HG03457 (cell line): ENCODE measurements around the gene CTTN.
"Not testable (repeated sequence)": the region's sequence is repeated elsewhere in the genome, so short reads cannot be mapped to it uniquely, and the experiment has no call there.

ENCODE experiments used
- ATAC-seq: cut with Tn5 transposase; IDR thresholded peaks from one replicate; pipeline ENCODE4 v1.9.1; 2021; ENCODE audit warnings: moderate number of reproducible peaks; ENCODE audit not compliant: unreplicated experiment

The CTTN gene

DNA sequence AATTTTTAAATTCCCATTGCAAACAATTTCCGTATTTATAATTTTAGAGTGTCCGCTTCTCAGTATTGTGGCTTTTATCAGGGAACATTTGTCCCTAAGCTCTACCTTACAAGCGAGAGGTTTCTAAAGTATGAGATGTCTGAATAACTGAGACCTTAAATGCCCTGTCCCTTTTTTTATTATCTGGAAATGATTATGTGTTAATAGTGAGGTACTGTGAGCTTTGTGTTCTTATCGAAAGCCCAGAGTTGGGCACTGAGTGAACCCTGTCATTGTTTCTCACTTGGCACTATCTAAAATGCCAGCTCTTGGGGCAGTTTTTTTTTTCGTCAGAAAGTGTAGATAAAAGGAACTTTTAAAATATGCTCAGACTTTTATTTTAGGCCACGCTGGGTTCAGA, 9.5 kb downstream of the CTTN start:
- no peak for ATAC-seq

- ATAC-seq: not testable (repeated sequence)
Measured at GRCh38 chr11:70408326-70408725, 10.0 kb downstream of the CTTN start.

- ATAC-seq: no peak
Measured at GRCh38 chr11:70409437-70409836, 11.1 kb downstream of the CTTN start.

DNA sequence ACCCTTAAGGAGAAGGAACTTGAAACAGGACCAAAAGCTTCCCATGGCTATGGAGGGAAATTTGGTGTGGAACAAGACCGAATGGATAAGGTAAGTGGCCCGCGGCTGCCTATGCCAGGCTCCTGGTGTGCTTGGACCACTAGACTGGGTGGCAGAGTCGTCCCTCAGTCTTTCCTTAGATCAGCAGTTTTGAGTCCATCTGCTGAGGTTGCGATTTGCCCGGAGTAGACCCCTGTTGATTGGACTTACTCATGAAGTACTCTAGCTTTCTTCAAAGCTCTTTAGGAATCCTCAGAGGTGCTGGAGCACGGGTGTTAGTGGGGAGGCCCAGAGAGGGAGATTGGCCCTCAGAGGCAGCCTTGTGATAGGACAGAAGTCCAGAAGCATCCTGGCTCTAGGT, 11.5 kb downstream of the CTTN start:
- ATAC-seq: no peak

DNA sequence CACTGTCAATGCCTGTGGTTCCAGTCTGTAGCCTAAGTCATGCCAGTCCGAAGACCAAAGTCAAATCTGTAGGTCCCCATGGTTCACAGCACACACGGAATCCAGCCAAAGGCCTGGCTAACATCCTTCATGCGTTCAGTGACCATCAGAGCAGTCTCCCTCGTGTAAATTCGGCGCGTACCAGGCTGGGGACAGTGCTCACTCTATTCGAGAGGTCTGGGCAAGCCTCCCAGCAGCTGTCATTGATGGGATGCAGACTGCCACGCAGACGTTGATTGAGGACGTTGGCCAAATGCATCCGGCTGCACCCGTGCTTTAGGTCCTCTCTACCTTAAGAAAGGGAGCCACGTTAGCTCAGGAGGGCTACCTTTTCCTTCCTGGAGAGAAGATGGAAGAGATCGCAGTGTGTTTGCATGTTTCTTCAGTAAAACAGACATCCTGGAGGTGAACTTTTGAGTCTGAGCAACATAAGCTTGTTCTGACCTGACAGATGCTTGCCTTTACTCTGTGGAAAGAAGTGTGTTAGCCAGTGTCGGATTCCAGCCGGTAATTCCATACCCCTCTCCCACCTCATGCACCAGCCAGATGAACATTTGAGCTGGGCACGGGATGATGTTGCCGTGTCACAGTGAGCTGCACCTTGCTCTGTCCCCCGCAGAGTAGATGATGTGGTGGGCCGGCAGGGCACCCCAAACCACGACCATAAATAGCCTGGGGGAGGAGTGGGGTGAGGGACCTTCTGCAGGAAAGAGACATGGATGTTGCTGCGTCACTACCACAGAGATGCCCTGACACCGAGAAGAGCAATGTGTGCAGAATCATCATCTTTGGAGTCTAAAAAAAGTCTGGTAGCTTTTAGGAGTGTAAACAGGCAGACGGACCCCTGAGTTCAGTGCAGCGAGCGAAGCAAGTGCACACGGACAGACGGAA, 12.2 kb downstream of the CTTN start:
- no peak for ATAC-seq

DNA sequence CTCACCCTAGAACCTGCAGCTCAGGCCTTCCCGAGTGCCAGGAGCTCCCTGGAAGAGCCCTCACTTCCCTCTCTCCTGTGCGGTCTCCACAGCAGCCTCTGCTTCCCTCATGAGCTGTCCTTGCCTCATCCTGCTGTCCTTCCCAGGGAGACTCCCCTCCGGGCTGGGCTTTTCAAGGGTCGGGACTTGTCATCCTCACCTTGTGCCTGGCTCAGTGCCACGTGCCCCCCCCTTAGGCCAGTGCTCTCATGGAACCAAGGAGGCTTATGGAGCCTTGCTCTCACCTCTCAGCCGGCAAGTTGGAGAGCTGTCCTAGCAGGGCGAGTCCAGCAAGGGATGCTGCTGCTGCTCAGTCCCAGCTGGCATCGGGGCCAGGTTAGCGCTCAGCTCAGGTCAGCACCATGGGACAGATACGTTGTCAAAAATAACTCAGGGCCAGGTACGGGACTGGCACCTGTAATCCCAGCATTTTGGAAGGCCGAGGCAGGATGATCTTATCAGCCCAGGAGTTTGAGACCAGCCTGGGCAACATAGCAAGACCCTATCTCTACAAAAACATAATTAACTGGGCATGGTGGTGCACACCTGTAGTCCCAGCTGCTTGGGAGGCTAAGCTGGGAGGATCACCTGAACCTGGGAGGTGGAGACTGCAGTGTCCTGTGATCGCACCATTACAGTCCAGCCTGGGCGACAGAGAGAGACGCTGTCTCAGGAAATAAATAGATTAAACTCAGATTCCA, 13.6 kb downstream of the CTTN start:
- ATAC-seq: no peak

- no peak for ATAC-seq
Measured at GRCh38 chr11:70413151-70413550, 14.8 kb downstream of the CTTN start.

GRCh38 chr11:70414341-70415100, 16.2 kb downstream of the CTTN start:
- no peak for ATAC-seq

DNA sequence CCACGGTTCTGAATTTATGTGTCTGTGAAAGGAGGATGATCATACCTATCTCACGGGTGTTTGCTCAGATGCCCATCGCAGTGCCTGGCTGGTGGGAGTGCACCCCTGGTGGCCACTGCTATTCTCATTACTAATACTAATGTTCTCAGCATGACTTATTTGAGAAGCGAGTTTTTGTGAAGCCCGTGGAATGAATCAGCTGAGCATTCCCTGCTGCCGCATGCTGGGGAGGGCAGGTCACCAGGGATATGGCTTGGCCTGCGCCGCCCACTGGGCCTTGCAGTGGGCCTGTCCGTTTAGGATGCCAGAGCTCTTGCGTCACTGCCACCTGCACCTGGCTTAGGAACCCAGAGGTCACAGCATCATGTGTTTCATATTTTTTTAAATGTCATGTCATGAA, 16.9 kb downstream of the CTTN start:
- ATAC-seq: no peak

DNA sequence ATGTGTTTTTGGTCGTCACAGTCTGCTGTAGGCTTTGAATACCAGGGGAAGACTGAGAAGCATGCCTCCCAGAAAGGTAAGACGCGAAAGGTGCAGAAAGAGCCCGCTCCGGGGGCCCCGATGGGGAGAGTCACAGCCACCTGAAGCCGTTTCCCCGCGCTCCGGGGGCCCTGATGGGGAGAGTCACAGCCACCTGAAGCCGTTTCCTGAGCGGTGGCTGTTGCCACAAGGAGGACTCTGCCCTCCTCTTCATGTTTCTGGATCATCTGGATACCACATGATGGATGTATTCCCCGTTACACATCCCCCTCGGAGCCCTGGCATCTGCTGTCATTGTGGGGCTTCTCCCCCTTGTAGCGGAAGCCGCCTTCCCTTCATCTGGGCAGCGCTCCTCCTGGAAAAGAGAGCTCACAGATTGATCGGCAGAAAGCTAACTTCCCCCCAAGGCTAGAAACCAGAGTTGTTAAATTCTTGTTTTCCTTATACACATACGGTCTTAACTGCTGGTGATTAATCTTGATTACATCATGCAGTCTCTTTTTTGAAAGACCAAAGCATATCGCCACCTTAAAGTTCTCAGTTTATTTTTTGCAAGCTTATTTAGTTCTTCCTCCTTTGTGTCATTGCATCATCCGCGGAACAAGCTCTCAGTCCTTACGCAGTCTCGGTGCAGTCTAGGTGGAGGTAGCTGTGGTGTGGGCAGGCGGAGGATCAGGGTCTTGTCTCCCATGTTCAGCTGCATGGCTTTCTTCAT, 17.5 kb downstream of the CTTN start:
- ATAC-seq: no peak

DNA sequence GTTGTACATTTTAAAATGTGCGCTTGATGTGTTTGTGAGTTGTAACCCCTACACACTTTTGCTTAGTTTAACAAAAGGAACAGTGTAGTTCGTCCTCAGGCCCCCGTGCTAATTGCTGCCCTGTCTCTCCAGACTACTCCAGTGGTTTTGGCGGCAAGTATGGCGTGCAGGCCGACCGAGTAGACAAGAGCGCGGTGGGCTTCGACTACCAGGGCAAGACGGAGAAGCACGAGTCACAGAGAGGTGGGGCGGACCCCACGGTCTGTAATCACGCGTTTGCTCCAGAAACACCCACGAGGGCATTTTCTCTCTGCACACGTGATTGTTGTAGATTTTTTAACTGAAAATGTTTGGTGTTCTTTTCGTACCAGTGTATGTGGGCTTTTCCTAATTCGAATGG, 18.6 kb downstream of the CTTN start:
- no peak for ATAC-seq

- ATAC-seq: no peak
Measured at GRCh38 chr11:70418130-70418529, 19.8 kb downstream of the CTTN start.

- no peak for ATAC-seq
Measured at GRCh38 chr11:70419307-70420007, 21.1 kb downstream of the CTTN start.

DNA sequence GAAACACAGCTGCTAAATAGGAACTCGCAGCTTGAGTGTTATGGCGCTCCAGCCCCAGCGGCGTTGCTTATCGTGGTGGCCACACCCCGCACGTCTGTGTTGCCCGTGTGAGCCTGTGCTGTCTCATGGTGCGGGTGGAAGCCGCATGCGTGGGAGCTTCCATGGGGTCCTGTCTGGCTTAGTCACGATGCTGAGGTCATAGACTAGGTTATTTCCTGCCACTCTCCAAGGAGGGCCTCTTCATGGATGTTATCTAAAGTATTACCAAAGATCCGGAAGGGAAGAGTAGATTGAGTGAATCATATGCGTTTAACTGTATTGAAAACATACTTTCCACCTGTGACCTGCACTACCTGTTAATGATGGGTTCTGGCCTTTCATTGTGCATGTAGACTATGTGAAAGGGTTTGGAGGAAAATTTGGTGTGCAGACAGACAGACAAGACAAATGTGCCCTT, 21.7 kb downstream of the CTTN start:
- no peak for ATAC-seq

DNA sequence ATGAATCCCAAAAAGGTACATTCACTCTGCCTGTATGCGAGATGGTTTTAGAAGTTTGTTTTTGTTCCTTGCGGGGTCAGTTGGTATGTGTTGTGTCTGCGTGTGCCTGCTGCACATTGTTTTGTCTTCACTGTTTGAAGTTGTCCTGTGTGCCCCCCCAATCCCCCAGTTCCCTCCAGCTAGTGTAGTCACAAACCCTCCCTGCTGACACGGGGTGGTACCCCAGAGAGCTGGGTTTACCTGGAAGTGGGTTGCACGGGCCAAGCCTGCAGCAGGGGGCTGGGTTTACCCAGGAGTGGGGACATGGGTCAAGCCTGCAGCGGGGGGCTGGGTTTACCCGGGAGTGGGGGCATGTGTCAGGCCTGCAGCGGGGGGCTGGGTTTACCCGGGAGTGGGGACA, 22.2 kb downstream of the CTTN start:
- ATAC-seq: no peak

DNA sequence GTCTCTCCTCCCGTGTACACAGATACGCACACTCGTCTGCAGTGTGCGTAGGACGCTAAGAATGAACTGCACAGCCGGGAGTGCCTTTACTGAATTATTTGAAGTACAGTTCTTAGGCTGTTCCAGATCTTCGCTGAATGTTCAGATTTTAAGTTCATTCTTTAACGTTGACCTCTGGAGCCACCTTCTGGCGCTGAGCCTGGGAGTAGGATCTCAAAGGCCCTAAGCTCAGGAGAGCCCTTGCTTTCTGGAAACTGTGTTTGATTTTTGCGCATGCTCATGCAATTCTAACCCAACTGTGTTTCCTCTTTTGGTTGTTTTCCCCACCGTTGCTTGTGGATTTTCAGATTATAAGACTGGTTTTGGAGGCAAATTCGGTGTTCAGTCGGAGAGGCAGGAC, 22.8 kb downstream of the CTTN start:
- ATAC-seq: no peak

GRCh38 chr11:70422692-70423522, 24.6 kb downstream of the CTTN start:
- ATAC-seq: no peak

GRCh38 chr11:70423523-70424505, 25.5 kb downstream of the CTTN start:
- peak; percentile 62 for ATAC-seq
